GM12878 (cell line): ENCODE results near the gene NF1. TPM values are rescaled to one million over a fixed set of nuclear protein-coding genes. Genes with fewer than 3 reads are reported as not detected.

Source experiments
- CHD2 ChIP-seq: IDR thresholded peaks from 2 replicates; pipeline ENCODE4 v1.6.1; 2011; ENCODE audit warnings: low read depth, low read length, improper control_type of control experiment, borderline replicate concordance
- E2F4 ChIP-seq: IDR thresholded peaks from 2 replicates; pipeline ENCODE4 v1.6.1; 2012; ENCODE audit warnings: low read depth, low read length, improper control_type of control experiment
- FOS ChIP-seq: IDR thresholded peaks from 3 replicates; pipeline ENCODE4 v1.6.1; 2011; ENCODE audit warnings: borderline replicate concordance; ENCODE audit not compliant: insufficient read length; ENCODE audit errors: extremely low read depth
- IKZF2 ChIP-seq, 2 experiments: fragments of 450-650 bp; IDR thresholded peaks; 2 replicates each; pipeline ENCODE4 v1.6.1; 2017; ENCODE audit warnings: mild to moderate bottlenecking in 2 of 2, moderate library complexity in 2 of 2
- JUND ChIP-seq: IDR thresholded peaks from 2 replicates; pipeline ENCODE4 v1.6.1; 2012; ENCODE audit warnings: low read depth, mild to moderate bottlenecking, low read length, improper control_type of control experiment, moderate library complexity
- MEF2A ChIP-seq: IDR thresholded peaks from 2 replicates; pipeline ENCODE4 v1.6.1; 2011; ENCODE audit warnings: low read depth, mild to moderate bottlenecking, low read length, moderate library complexity; ENCODE audit not compliant: insufficient read depth
- MXI1 ChIP-seq: fragments of 150-350 bp; IDR thresholded peaks from 2 replicates; pipeline ENCODE4 v1.6.1; 2011; ENCODE audit warnings: low read depth, mild to moderate bottlenecking, inconsistent platforms, low read length, improper control_type of control experiment
- NFYA ChIP-seq: IDR thresholded peaks from 2 replicates; pipeline ENCODE4 v1.6.1; 2011; ENCODE audit warnings: low read depth, mild to moderate bottlenecking, low read length, improper control_type of control experiment, borderline replicate concordance
- POLR2A ChIP-seq: IDR thresholded peaks from 2 replicates; pipeline ENCODE4 v1.6.1; 2011; ENCODE audit warnings: low read depth, mild to moderate bottlenecking, low read length
- POLR2AphosphoS5 ChIP-seq: IDR thresholded peaks from 2 replicates; pipeline ENCODE4 v1.6.1; 2011; ENCODE audit warnings: mild to moderate bottlenecking, low read length, inconsistent platforms
- POU2F2 ChIP-seq: IDR thresholded peaks from 3 replicates; pipeline ENCODE4 v1.6.1; 2011; ENCODE audit warnings: low read depth, mild to moderate bottlenecking, low read length, borderline replicate concordance
- RBBP5 ChIP-seq: fragments of 200-600 bp; sonication (generic); conservative IDR thresholded peaks from 2 replicates; pipeline ENCODE4 v1.6.1; 2016
- SMAD5 ChIP-seq: IDR thresholded peaks from 2 replicates; pipeline ENCODE4 v1.6.1; 2016; ENCODE audit warnings: antibody characterized with exemption, low read depth
- STAT1 ChIP-seq: fragments of 450-650 bp; conservative IDR thresholded peaks from 2 replicates; pipeline ENCODE4 v1.6.1; 2014; ENCODE audit warnings: antibody characterized with exemption, mild to moderate bottlenecking
- TCF12 ChIP-seq: IDR thresholded peaks from 2 replicates; pipeline ENCODE4 v1.6.1; 2011; ENCODE audit warnings: low read depth, mild to moderate bottlenecking, low read length
- USF1 ChIP-seq: IDR thresholded peaks from 2 replicates; pipeline ENCODE4 v1.6.1; 2011; ENCODE audit warnings: borderline replicate concordance, low read depth, mild to moderate bottlenecking, moderate library complexity, mixed read lengths, low read length; ENCODE audit not compliant: insufficient read depth; ENCODE audit errors: extremely low read length
- ZNF274 ChIP-seq: IDR thresholded peaks from one replicate; pipeline ENCODE4 v1.8.0; 2011; ENCODE audit not compliant: insufficient read length, insufficient read depth
- polyA plus RNA-seq, 11 experiments: library from polyadenylated mRNA; depleted of rRNA in 4 of 11; unstranded in 6 of 11; stranded (reverse) in 5 of 11; fragments of >200 nt; fragmentation: Nextera tagmentation in 4 of 11; fragmentation: Illumina TruSeq in 1 of 11; extraction: Ambion mirVana in 4 of 11; extraction: Trizol in 1 of 11; gene quantifications; 1 replicate in 1 of 11; 2 replicates in 10 of 11; pipeline versions ENCODE4 v1.2.1 to v1.2.3, GENCODE V29; 2011 to 2016; ENCODE audit warnings: inconsistent platforms in 2 of 11, missing spikeins in 2 of 11, low read depth in 1 of 11
- total RNA-seq, 4 experiments: library from RNA; depleted of rRNA in 3 of 4; stranded (reverse); fragments of >200 nt in 3 of 4; fragmentation: Illumina TruSeq in 1 of 4; extraction: Trizol in 1 of 4; gene quantifications; 2 replicates each; pipeline versions ENCODE4 v1.2.1 to v1.2.3, GENCODE V29; 2013 to 2021
- TF ChIP-seq, protein P1 (sequence below): fragments of 450-650 bp; conservative IDR thresholded peaks from 2 replicates; pipeline ENCODE4 v1.6.1; 2017; ENCODE audit warnings: mild to moderate bottlenecking, moderate library complexity
- TF ChIP-seq, protein P2 (sequence below), 3 experiments: IDR thresholded peaks in 2 of 3; conservative IDR thresholded peaks in 1 of 3; 2 replicates each; pipeline ENCODE4 v1.5.1; 2011; ENCODE audit warnings: low read depth in 3 of 3, low read length in 3 of 3, mild to moderate bottlenecking in 3 of 3, control low read depth in 2 of 3, moderate library complexity in 2 of 3, inconsistent platforms in 1 of 3, mixed read lengths in 1 of 3; ENCODE audit not compliant: control insufficient read depth in 2 of 3, insufficient read depth in 1 of 3; ENCODE audit errors: extremely low read depth in 1 of 3
- TF ChIP-seq, protein P3 (sequence below): IDR thresholded peaks from 2 replicates; pipeline ENCODE4 v1.6.1; 2011; ENCODE audit warnings: low read depth, mild to moderate bottlenecking, low read length, moderate library complexity, borderline replicate concordance; ENCODE audit errors: extremely low read depth
- TF ChIP-seq, protein P4 (sequence below): fragments of 450-650 bp; IDR thresholded peaks from 2 replicates; pipeline ENCODE4 v1.6.1; 2016; ENCODE audit warnings: mild to moderate bottlenecking

The NF1 gene
- total and polyA plus RNA-seq, 10 of the 15 experiments (the other 5 are each of a cell fraction or from before 2014, with no cell fraction given) = 2.5 to 31.8 (median 16.6) TPM

GRCh38 chr17:31094600-31095235, at the start of gene NF1 (continued):
- TF ChIP-seq E2F4 = no peak
- TF ChIP-seq MXI1 = 0 out of 2 replicates have a peak, but pooled peaks have one; percentile 20
- TF ChIP-seq, protein P1, sequence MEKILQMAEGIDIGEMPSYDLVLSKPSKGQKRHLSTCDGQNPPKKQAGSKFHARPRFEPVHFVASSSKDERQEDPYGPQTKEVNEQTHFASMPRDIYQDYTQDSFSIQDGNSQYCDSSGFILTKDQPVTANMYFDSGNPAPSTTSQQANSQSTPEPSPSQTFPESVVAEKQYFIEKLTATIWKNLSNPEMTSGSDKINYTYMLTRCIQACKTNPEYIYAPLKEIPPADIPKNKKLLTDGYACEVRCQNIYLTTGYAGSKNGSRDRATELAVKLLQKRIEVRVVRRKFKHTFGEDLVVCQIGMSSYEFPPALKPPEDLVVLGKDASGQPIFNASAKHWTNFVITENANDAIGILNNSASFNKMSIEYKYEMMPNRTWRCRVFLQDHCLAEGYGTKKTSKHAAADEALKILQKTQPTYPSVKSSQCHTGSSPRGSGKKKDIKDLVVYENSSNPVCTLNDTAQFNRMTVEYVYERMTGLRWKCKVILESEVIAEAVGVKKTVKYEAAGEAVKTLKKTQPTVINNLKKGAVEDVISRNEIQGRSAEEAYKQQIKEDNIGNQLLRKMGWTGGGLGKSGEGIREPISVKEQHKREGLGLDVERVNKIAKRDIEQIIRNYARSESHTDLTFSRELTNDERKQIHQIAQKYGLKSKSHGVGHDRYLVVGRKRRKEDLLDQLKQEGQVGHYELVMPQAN = no peak
- TF ChIP-seq, protein P2, sequence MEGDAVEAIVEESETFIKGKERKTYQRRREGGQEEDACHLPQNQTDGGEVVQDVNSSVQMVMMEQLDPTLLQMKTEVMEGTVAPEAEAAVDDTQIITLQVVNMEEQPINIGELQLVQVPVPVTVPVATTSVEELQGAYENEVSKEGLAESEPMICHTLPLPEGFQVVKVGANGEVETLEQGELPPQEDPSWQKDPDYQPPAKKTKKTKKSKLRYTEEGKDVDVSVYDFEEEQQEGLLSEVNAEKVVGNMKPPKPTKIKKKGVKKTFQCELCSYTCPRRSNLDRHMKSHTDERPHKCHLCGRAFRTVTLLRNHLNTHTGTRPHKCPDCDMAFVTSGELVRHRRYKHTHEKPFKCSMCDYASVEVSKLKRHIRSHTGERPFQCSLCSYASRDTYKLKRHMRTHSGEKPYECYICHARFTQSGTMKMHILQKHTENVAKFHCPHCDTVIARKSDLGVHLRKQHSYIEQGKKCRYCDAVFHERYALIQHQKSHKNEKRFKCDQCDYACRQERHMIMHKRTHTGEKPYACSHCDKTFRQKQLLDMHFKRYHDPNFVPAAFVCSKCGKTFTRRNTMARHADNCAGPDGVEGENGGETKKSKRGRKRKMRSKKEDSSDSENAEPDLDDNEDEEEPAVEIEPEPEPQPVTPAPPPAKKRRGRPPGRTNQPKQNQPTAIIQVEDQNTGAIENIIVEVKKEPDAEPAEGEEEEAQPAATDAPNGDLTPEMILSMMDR (IDR thresholded peaks at IDR 0.05 in 2 of 3, conservative IDR thresholded peaks at IDR 0.05 in 1 of 3; ENCODE audit: control insufficient read depth in 2 of 3, extremely low read depth in 1 of 3, insufficient read depth in 1 of 3, low read depth in 3 of 3, low read length in 3 of 3) = no peak
- no peak for TF ChIP-seq ZNF274
- TF ChIP-seq MEF2A = no peak
- no peak for TF ChIP-seq USF1
- no peak; the same call in 1 of the 2 replicates for TF ChIP-seq RBBP5
- TF ChIP-seq JUND = peak; percentile 96
- 0 out of 2 replicates have a peak, but pooled peaks have one; percentile 48 for TF ChIP-seq SMAD5
- TF ChIP-seq, protein P3, sequence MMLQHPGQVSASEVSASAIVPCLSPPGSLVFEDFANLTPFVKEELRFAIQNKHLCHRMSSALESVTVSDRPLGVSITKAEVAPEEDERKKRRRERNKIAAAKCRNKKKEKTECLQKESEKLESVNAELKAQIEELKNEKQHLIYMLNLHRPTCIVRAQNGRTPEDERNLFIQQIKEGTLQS = no peak
- no peak for TF ChIP-seq STAT1
- TF ChIP-seq NFYA = no peak
- TF ChIP-seq, protein P4, sequence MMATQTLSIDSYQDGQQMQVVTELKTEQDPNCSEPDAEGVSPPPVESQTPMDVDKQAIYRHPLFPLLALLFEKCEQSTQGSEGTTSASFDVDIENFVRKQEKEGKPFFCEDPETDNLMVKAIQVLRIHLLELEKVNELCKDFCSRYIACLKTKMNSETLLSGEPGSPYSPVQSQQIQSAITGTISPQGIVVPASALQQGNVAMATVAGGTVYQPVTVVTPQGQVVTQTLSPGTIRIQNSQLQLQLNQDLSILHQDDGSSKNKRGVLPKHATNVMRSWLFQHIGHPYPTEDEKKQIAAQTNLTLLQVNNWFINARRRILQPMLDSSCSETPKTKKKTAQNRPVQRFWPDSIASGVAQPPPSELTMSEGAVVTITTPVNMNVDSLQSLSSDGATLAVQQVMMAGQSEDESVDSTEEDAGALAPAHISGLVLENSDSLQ = no peak
- peak; percentile 52; the same call in 1 of the 2 replicates for TF ChIP-seq POLR2AphosphoS5
- TF ChIP-seq FOS = no peak
- no peak for TF ChIP-seq CHD2
- TF ChIP-seq POLR2A = peak; percentile 81
- peak; percentile 53 to 55; a peak in 2 of 4 replicates for TF ChIP-seq IKZF2 (IDR thresholded peaks at IDR 0.05)
- no peak for TF ChIP-seq TCF12
- no peak; the same call in 2 of the 3 replicates for TF ChIP-seq POU2F2
